Renal pelvis (tissue), 4 donors: ENCODE data around the gene TOM1L2. TPM values are rescaled to one million over a fixed set of nuclear protein-coding genes. Genes with fewer than 3 reads are reported as not detected.

Experiments
- DNase-seq: peaks from one replicate; pipeline ENCODE4 v3.0.0-alpha.2; 2013
- polyA plus RNA-seq, 3 donors: library from polyadenylated mRNA; unstranded; fragments of 120-200 nt; gene quantifications; one replicate each; pipeline ENCODE4 v1.2.1, GENCODE V29; 2013; ENCODE audit not compliant: insufficient read length in 3 of 3

The TOM1L2 gene
- polyA plus RNA-seq, 3 donors, result 36.1 to 59.5 (median 52.6) TPM

DNA sequence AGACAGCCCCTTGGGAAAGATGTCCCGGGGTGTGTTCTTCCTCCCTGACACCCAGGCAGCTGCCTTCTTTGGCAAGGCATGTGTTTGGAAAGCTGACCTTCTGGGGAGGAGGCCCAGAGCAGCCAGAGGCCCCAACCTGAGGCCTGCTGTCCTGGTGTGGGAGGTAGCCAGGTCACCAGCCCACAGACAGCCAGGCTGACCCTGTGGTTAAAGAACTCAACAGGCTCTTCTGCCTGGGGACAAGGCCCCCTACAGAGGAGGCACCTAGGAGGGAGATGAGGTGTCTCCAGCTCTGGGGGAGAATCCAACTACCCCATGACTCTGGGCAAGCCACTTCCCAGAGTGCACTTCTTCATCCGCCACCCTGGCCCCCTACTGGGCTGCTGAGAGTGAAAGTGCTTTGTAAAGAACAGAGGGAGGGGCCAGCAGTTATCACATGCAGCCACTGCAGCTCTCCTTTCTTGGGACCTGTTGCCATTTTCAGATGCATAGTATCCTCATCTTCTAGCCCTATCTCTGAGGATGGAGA, 122.3 kb downstream of the TOM1L2 start:
- DNase-seq, result no peak

DNA sequence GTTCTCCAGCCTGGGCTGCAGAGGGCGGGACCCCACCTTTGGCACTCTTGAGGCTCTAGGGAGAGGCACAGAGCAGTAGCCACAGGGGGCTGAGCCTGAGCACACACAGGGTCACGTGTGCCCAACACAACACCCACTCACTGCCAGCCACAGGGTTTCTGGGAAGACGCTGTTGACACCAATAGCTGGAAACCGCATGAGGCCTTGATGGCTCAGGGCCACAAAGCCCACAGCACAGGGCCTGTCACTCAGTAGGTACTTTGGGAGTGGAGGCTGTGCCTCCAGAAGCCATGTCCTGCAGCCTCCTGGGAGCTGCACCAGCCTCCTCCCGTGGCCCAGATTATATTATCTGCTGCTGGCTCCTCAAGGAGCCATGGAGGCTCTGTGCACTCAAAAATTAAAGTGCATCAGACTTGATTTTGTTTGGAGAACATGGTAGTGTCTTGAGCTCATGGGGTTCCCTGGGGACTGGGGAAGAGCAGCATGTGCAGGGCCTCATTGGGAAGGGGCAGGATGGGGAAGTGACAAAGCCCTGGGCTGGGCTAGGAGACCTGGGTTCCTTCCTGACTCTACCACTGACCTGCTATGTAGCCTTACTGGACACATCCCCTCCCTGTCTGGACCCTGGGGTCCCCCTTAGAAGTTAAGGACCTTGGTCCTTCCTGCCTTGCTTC, 122.9 kb downstream of the TOM1L2 start:
- no peak for DNase-seq

DNA sequence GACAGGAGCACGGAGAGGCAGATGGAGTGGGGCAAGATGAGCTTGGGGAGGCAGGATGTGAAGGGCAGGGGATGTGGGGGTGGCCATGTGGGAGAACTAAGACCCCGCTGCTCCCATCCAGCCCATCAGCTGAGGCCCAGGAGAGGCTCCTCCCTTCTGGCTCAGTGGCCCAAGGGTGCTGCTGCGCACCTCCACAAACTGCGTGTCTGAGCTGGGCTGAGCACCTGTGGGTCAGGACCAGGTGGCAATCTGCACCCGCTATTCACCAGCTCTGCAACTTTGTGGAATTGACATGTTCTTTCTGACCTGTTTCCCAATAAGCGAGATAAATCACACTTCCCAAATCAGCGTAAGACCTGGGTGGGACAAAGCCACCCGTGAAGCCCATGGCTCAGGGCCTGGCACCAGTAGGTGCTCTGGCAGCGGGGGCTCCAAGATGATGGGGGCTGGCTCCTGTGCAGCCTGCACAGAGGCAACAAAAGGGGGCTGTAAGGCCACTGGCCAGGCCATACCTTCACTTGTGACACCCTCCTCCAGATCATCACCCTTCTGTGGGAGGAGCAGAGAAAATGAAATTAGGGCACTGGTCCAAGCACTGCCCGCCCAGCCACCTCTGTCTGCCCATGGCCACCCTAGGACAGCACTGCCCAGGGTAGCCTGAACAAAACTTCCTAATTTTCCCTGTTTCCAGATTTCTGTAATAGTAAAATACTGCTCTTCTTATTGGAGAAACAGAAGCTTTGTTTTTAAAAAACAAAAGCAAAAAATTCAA, 123.7 kb downstream of the TOM1L2 start:
- no peak for DNase-seq

DNA sequence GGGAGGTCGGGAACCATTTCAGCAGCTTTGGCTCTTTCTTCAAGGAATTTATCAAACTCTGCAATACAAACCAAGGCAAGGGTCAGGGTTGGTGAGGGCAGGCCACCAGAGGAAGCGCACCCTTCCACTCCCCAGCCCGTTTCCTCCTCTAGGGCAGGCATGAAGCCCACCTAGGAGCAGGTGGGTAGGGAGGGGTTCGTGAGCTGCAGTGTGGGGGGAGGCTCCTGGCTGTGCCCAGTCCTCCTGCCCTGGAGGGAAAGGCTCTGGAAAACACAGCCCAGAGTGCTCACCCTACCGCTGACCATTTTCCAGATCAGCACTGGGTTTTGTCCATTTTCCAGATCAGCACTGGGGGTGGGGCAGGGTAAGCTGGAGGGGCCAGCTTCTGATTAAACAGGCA, 124.5 kb downstream of the TOM1L2 start:
- no peak for DNase-seq

DNA sequence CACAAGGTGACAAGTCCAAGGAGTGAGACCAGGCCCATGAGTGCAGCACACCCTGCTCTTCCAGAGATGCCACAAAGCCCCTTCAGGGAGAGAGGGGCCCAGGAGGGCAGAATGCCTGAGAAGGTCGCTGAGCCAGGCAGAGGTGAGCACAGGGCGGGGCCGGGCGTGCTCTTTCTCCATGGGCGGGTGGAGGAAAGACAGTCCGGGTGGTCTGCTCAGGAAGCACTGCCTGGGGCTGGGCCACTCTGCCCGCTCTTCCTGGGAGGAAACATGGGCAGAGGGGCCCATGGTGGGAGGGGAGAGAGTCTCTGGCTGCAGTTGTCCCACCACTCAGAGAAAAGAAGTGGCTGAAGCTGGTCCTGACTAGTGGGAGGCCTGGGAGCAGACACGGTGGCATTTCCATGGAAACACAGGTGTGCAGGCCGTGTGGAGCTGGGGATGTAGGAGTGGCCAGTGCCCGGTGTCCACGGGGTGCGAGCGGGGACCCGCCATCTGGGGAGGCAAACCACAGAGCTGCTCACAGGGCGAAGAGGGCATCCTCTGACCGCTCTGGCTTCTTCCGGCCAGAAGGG, 125.0 kb downstream of the TOM1L2 start:
- DNase-seq, result no peak

DNA sequence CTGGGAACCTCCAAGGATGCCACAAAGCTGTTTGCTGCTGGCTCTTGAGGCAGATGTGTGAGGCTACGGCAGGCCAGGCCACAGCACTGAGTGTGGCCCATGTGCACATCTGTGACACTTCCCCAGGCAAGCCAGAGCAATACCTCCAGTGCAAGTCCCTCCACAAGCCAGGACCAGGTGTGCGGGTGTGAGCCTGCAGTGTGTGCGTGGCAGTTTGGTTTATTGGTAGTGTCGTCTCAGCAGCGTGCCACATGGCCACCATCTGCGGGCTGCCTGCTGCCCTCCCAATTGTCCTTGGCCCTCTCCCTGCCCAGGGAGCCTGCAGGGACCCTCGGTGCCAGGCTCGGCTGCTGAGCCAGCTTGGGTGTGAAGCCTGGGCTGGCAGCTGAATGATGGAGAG, 125.6 kb downstream of the TOM1L2 start:
- no peak for DNase-seq

DNA sequence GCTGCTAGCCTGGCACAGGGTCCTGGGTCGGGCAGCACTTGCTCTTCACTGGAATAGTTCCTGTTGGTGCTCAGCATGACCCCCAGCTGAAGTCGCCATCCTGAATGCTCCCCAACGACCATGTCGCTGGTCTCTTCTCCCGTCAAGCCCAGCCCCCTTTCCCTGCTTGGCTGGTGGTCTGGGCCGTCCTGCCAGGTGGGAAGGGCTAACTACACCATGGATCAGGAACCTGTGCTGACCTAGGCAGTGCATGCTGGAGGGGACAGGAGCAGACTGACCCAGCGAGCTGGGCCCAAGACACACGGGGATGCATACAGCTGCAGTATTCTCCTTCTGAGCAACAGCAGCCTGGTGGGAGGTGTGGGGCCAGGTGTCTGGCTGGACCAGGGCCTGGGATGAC, 126.2 kb downstream of the TOM1L2 start:
- no peak for DNase-seq

DNA sequence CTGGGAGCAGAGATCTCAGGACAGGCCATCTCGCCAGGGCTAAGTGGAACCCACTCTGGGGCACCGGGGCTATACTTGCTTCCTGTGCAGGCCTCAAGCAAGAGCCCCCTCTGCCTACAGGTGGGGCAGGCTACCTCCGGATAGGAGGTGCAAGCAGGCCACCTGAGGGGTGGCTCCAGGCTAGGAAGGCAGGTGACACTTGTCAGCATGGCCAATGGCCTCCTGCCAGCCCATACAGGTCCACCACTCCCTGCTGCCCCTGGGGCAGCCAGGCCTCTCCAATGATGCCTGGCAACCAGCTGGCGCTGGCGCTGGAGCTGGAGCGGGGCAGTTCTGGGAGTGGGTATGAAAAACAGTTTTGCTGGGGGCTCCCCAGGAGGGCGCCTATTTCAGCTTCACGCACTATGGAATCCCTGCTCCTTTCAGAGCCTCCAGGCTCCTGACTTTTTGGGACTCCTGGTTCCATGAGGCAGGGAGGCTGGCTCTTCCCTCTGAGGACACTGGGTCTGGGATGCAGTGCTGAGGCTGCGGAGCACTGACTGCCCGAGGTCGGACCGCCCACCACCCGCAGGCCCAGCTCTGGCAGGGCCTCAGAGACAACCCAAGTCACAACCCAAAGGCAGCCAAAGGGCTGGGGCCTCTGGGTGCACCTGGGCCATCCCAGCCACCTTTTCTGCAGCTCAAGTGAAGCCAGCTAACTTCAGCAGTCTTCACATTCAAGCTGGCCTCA, 127.0 kb downstream of the TOM1L2 start:
- DNase-seq, result no peak

DNA sequence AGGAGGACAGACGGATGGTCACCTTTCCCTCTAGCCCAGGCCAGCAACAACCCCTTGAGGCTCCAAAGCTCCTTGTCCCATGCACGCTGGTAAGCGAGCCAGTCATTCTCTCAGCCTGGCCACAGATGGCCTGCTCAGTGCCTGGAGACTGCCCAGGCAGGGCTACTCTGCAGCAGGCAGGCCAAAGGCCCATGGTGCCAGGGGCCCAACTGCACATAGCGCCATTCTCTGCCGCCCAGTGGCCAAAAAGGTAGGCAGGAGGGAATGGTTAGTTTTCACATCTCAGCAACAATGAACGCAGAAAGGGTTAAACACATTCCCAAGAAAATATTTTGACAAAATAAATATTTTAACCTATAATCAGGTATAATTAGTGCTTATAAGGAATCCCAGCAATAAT, 127.7 kb downstream of the TOM1L2 start:
- no peak for DNase-seq

DNA sequence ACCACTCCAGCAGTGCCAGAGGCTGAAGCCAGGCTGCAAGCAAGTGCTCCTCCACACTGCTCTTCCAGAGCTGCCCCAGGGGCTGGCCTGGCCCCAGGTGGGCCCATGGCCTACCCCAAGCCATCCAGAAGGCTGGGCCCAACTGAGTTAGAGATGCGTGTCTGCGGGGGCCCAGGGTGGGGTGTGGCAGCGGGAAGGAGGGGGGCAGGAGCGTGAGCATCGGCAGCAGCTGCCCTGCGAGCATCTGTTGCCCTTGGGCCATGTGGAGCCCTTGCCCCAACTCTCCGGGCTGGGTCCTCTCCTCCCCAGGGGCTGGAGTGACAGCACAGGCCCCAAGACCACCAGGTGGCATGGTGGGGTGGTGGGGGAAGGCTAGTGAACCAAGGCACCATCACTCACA, 128.1 kb downstream of the TOM1L2 start:
- no peak for DNase-seq

DNA sequence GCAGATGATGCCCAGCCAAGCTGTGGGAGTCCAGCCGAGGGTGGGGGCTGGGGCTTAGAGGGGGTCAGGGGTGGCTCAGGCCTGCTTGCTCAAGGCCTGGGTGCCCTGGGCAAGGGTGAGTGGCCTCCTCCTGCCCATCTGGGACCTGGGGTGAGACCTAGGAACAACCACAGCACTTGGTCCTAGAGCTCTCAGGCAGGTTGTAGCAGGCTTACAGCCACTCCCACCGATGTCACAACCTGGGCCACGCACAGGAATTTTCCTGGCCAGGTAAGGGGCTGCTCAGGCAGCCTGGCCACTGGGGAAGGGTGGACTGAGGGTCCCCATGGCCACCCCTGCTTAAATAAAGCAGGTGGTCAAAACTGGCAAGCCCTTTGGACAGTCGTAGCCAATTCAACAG, 129.1 kb downstream of the TOM1L2 start:
- DNase-seq, result no peak

DNA sequence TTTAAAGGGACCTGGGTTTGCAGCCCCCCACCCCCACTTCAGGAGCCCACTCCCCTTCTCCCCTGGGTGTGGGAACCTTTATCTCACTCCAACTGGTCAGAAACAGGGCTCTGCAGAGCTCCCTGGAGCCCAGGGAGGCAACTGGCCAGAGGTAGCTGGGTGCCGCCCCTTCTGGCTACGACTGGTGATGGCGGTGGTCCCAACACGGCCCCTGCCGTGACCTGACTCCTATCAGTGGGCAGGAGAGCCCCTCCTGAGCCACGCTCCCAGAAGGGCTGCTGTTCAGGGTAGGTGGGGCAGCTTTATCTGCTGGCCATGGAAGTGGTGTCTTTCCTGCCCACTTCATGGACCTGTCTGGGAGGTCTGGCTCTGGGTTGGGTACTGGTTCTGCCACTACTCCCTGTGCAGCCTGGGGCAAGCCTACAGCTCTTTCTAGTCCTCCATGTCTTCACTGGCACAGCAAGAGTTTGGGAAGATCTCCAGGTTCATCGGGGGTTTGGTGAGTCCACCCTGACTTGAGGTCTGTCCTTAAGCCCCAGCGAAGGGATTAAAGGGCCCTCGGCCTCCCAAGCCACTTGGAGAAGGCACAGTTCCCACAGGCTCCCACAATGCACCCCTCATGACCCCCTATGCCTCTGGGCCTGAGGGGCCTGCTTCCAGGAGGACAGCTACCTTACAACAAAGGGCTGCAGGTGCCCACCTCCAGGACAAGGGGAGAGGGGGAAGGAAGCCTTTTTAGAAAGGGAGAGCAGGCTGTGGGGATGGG, 129.9 kb downstream of the TOM1L2 start:
- no peak for DNase-seq

DNA sequence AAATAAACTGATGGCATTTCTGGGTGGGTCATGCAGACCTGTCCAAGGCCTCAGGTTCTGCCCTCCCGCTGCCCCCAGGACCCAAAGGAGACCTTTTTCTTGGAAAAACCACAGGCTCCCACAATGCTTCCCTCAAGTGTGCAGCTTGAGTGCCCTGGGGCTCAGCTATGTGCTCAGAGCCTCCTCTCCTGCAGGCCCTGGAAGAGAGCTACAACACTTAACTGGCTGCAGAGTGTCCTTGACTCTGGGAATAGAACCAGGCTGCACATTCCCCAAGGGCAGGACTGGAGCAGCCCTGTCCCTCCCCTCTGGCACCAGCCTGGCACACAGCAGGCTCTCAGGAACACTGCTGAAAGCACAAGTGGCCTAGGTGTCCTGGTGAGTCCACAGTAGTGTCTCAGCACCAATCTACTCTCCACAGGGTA, 130.6 kb downstream of the TOM1L2 start:
- no peak for DNase-seq

DNA sequence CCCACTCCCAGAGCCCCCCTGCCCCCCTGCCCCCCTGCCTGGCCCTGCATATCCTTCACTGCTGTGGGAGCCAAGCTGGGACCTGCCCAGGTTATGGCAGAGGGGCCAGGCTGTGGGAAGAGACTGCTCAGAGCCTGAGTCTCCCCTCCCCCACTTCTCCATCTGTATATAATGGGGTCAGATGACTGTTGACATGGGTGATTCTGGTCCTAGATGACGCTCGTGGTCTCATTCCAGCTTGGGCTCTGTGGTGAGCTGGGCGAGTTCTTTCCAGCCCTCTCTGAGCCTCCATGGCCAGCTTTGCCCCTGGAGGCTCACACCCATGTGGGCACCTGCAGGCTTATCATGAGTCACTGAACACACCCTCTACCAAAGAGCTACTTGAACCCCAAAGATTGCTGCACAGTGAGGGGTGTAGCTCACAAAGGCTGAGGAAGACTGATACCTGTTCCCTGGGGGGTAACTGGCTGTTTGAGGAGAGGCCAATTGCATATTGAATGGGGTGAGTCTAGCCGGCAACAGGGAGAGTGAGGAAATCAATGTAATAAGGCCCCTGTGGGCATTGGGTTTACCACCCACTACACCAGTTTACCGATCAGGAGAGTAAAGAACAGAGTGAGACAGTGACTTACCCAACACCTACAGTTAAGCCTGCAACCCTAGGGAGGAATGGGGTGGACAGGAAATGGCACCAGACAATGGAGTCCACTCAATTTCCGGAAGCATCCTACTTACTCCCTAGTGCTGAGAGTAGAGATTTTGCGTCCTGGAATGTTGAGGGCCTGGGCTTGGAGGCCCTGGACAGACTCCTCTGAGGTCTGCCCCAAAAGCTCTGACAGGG, 131.2 kb downstream of the TOM1L2 start:
- DNase-seq, result no peak

DNA sequence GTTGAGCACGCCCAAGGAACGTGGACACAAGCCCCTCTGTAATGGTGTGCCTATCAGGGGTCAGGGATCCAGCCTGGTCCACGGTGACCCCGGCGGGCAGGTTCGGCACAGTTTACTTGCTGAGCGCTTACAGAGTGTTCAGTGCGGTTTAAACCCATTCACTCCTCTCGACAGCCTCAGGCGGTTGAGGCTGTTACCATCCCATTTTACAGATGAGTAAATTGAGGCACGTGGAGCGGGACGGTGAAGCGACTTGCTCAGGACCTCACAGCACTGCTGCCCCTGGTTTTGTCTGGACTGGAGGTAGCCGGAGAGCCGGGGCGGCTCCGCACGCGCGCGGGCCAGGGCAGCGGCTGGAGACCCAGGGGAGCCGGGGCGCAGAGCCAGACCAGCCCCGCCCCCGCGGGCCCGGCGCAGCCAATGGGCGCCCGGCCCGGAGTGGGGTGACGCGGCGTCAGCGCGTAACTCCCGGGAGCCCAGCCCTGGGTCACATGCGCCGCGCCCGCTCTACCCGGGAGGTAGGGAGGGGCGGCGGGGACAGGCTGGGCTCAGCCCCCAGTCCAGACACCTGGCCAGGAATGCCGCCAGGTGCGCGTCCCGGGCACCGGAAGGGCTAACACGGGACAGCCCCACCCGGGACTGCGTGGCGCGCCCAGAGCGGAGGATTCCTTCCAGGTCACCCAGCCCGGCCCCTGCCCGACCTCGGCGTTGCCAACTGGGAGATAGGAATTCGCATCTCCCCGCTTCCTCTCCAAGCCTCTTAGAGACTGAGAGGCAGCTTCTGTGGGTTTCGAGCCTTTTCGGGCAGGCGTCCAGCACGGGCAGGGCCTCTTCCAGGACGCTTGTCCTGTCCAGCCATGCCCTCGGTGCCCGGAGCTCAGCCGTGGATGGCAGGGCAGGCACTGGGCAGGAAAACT, 132.2 kb downstream of the TOM1L2 start:
- peak; percentile 74 for DNase-seq

DNA sequence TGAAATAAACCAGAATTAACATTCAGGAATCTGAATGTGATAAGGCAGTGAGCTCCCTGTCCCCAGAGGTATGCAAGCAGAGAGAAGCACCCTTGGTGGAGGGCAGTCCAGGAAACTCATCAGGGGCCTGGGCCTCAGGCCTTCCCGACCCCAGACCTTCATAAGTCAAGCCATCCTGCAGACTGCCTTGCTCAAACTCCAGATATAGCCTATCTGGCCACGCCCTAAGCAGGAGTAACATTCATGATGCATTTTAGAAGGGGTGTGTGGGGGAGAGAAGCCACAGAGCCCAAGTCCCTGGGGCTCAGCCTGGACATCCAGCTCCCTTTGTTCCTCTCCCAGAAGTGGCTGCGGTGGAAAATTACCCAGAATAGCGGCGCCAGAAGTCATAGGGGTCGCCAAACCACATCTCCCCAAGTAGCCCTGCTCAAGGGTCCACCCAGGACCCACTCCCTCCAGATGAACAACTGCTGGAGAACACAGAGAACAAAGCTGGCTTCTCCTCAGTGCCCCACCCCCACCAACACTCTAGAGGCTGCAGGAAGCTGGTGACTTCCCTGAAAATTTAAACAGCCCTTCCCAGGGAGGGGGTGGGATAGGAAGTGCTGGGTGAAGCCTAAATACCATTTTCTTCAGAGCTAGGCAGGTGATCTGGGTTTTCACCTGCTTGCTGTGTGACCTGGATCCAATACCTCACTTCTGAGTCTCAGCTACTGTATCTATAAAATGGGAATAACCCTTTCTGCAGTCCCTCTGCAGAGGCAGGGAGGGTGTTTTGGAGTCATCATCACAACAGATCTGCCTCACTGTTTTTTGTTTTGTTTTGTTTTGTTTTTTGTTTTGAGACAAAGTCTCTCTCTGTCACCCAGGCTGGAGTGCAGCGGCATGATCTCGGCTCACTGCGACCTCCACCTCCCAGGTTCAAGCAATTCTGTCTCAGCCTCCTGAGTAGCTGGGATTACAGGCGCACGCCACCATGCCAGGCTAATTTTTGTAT, 133.9 kb downstream of the TOM1L2 start:
- peak; percentile 57 for DNase-seq

DNA sequence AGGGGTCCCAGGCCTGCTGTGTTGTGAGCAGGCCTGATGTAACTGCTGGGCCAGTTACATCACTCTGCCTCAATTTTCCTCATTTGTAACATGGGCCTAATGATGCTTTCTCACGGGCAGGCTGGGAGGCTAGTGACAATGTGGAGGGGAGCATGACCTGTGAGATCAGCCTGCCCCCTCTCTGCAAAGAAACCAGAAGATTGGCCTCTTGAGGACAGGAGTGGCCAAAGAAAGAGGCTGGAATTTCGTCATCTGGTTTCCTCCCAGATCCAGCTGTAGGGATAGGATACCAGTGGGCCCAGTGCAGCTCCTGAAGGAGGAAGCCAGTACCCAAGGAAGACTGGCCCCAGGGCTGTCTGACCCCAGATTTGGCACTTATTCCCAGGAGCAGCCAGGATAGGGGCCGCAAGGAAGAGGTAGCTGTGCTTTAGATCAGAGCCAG, 134.8 kb downstream of the TOM1L2 start:
- no peak for DNase-seq

DNA sequence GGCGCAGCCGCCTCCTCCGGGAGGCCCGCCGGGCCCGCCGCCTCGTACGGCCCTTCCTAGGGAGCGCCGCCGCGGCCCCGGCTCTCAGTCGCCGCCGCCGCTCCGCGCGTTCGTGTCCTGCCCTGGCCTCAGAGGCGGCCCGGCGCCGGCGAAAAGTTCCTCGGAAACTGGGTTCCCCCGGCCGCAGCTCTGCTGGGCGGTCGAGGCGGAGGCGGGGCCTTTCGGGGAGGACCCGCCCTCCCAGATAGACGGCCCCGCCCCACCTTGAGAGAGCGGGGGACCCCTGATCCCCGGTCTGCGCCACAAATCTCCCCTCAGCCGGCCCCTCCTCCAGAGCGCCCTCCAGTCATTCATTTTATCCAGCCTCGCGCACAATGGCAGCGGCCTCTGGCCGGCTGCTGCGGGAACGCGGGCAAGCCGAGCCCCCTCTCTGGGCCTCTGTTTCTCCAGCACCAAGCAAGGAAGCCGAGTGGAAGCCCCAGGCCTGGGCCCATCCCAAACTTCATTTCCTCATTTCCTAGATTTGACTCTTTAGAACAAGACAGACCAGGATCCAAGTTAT, 135.3 kb downstream of the TOM1L2 start, which contains the start of gene SREBF1:
SREBF1 (minus strand) TSS at position 169 of the 562 bp plus-strand sequence. CDS start 169 bp downstream, outside the sequence.
- peak; percentile 57 for DNase-seq
